Measurements from ENCODE around the gene NPHP1. TPM values are rescaled to one million over a fixed set of nuclear protein-coding genes. Genes with fewer than 3 reads are reported as not detected.
"Not testable (repeated sequence)": the region's sequence is repeated elsewhere in the genome, so short reads cannot be mapped to it uniquely, and the experiment has no call there.

The NPHP1 gene
- total and polyA plus RNA-seq, 4 donors = 2.6 to 10.4 (median 6.1) TPM

DNA sequence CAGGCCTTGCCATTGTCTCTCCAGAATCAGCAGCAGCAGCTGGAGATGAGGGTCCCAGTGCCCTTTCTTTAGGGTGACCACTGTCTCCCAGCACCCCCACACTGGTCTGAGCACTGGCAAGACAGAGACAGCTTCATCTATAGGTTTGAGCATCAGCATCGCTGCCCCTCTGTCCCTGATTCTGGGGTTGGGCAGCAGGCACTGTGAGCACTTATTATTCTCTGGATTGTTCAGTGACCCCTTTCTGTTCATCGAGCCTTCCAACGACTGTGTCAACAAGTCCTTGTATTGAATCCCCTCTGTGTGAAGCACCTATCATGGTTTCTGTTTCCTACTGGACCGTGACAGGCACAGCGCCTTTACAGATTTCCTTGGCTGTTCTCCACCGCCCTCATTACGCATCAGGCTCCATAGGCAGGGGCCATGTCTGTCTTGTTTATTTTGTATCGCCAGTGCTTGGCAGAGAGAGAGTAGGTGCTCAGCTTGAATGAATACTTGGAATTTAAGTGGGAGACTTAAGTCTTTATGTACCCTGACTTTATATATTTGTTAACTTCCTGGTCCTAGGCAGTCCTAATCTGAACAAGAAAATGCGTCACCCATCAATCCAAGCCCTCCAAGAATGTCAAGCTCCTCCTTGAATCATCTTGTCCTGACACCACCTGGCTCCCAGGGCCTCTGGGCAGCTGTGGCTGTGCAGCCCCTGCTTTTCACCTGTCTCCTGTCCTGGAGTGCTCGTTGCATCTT, 100.6 kb downstream of the NPHP1 start:
- peaks cover 5 to 18% of the 10 kb centered on the region in 2 donors for H3K4me1 ChIP-seq (ENCODE audit: control insufficient read depth in 1 of 2, insufficient read depth in 2 of 2, low read length in 2 of 2)
- DNase-seq (no peak), ATAC-seq (ENCODE audit: low FRiP score) (no peak)
- 94 to 96% methylated on average over 10 of the region's 10 CpGs for WGBS, 2 donors
- intact Hi-C loops (cut with DNase I) = no loop called here
- no peaks in the 10 kb centered on the region for H3K9me3 ChIP-seq (ENCODE audit: control insufficient read depth, low read length)
- H3K27ac ChIP-seq (ENCODE audit: low read depth in 1 of 2, low read length in 2 of 2) = no peak overlapping the region
- no peaks in the 10 kb centered on the region for H3K36me3 ChIP-seq (ENCODE audit: control insufficient read depth in 1 of 2, insufficient read depth in 2 of 2, low read length in 1 of 2)
- no peaks in the 10 kb centered on the region for H3K27me3 ChIP-seq (ENCODE audit: control insufficient read depth in 1 of 2, insufficient read depth in 2 of 2, low read length in 1 of 2)
- no peak overlapping the region for H3K4me3 ChIP-seq (ENCODE audit: low read length in 2 of 2)

DNA sequence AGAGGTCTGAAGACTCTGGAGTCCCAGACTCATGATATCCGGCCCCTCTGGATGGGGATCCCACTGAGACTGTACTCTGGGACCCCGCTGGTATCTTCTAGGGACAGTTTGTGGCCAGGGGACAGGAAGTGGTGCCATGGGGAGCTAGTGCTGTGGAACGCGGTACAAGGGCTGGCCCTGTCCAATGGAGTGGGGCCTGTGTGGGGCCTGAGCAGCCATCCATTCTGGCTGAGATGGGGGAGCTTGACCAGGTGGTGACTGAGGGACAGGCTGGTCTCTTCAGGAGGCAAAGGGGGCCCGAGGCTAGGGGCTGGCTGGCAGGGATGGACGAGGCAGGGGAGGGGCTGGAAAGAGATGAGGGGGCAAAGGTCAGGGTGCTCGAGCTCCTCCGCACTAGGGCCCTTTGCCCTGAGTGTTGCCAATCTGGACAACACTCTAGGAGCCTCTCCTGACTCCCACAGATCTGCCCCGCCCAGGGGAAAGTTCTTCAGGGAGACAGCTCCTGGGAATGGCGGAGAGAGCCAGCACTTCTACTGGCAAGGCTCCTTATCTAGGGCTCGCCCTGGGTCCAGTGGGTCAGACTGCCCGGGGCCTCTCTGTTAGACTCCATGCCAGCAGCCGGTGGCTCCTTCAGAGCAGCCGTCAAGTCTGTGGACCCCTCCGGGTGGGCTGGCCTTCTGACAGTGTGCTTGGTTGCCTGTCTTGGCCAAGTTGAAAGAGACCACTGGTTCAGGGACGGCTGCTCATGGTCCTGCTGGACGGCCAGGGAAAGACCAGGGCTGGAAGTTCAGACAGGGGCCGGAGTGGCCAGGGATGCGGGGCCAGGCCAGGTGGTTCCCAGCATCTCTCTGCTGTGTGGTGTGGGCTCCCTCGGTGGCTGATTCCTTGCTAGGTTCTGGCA, 101.5 kb downstream of the NPHP1 start:
- H3K4me3 ChIP-seq (ENCODE audit: low read length in 2 of 2) = no peak overlapping the region
- H3K9me3 ChIP-seq (ENCODE audit: control insufficient read depth, low read length) = no peaks in the 10 kb centered on the region
- 88 to 91% methylated on average over 18 to 20 of the region's 20 CpGs for WGBS, 2 donors
- no peak for DNase-seq
- no peaks in the 10 kb centered on the region for H3K27me3 ChIP-seq (ENCODE audit: control insufficient read depth in 1 of 2, insufficient read depth in 2 of 2, low read length in 1 of 2)
- peaks cover 5 to 18% of the 10 kb centered on the region in 2 donors for H3K4me1 ChIP-seq (ENCODE audit: control insufficient read depth in 1 of 2, insufficient read depth in 2 of 2, low read length in 2 of 2)
- intact Hi-C loops (cut with DNase I) = no loop called here
- H3K36me3 ChIP-seq (ENCODE audit: control insufficient read depth in 1 of 2, insufficient read depth in 2 of 2, low read length in 1 of 2) = no peaks in the 10 kb centered on the region
- no peak for ATAC-seq (ENCODE audit: low FRiP score)
- H3K27ac ChIP-seq (ENCODE audit: low read depth in 1 of 2, low read length in 2 of 2) = no peak overlapping the region

DNA sequence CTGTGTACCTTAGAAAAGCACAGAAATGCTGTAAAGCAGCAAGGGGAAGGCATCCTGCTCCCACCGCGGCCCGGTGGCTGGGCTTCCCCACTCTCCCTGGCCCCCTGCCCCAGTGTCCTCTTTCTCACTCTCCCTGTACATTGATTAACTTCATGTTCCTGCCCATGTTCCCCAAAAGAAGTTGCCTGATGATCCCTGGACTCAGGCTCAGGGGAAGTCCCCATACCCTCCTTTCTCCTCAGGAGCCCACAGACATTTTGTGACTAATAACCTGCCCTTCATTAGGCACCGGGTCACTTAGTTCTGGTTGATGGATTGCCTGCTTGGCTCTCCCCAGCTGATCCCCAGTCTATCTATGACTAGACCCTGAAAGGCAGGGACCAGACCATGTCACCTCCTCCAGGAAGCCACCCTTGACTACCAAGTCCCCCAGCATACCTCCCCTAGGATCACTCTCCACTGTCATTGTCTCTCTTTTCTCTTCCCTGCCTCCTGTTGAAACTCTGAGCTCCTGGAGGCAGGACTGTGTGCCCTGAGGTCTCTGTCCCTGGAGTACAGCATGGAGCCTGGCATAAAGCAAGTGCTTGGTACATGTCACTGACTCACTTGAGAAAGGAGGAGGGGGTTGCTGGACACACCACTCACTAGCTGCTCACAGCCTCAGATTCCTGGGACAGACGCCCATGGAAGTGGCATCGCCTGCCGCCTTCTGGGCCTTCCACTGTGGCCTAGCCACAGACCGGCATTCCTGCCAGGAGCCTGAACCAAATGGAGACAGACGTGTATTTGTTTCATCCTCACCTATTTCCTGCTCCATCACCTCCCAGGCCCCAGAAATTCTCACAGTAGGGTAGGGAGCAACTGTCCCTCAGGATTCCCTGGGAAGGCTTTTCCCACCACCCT, 102.7 kb downstream of the NPHP1 start:
- WGBS, 2 donors = 57 to 58% methylated on average over 9 of the region's 9 CpGs
- Histone ChIP-seq H3K9me3 (ENCODE audit: control insufficient read depth, low read length) (no peaks in the 10 kb centered on the region), H3K4me3 (ENCODE audit: low read length in 2 of 2) (no peak overlapping the region), H3K4me1 (ENCODE audit: control insufficient read depth in 1 of 2, insufficient read depth in 2 of 2, low read length in 2 of 2) (peaks cover 5 to 18% of the 10 kb centered on the region in 2 donors), H3K27ac (ENCODE audit: low read depth in 1 of 2, low read length in 2 of 2) (peak overlapping the region; percentile 89 to 95), H3K27me3 (ENCODE audit: control insufficient read depth in 1 of 2, insufficient read depth in 2 of 2, low read length in 1 of 2) (no peaks in the 10 kb centered on the region), H3K36me3 (ENCODE audit: control insufficient read depth in 1 of 2, insufficient read depth in 2 of 2, low read length in 1 of 2) (no peaks in the 10 kb centered on the region)
- intact Hi-C loops (cut with DNase I) = no loop called here
- ATAC-seq (ENCODE audit: low FRiP score) (no peak), DNase-seq (peak in 1 of 2 donors; percentile 72)

DNA sequence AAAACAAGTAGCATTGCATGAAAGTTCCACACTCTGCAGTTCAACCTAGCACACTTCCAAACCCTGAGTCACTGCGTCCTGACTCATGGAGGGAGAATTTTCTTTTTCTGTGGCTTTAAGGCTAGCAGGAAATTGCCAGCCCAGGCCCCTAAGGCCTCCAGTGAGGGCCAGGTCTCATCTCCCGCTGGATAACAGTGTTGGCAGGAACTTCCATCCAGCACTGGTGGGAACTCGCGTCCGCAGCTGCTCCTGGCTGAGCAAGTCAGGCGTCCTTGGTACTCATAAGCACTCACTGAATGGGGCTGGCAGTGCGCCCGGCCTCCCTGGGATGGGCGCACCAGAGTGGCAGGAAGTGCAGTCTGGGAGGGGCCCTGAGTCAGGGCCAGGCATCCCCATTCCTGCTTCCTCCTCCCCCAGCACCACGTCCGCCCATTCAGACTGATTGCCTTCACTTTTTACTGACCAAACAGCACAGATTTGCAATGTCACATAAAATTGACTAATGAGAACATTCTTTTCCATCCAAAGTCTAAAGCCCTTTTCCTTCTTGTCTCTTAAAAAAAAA, 103.5 kb downstream of the NPHP1 start:
- H3K9me3 ChIP-seq (ENCODE audit: control insufficient read depth, low read length) = no peaks in the 10 kb centered on the region
- peaks cover 5 to 18% of the 10 kb centered on the region in 2 donors for H3K4me1 ChIP-seq (ENCODE audit: control insufficient read depth in 1 of 2, insufficient read depth in 2 of 2, low read length in 2 of 2)
- no peak overlapping the region for H3K4me3 ChIP-seq (ENCODE audit: low read length in 2 of 2)
- ATAC-seq (ENCODE audit: low FRiP score) (peak; percentile 93), DNase-seq (peak; percentile 98)
- 0 to 1% methylated on average over 11 of the region's 11 CpGs for WGBS, 2 donors
- no peaks in the 10 kb centered on the region for H3K36me3 ChIP-seq (ENCODE audit: control insufficient read depth in 1 of 2, insufficient read depth in 2 of 2, low read length in 1 of 2)
- no peaks in the 10 kb centered on the region for H3K27me3 ChIP-seq (ENCODE audit: control insufficient read depth in 1 of 2, insufficient read depth in 2 of 2, low read length in 1 of 2)
- peak overlapping the region in 1 of 2 donors; percentile 89 for H3K27ac ChIP-seq (ENCODE audit: low read depth in 1 of 2, low read length in 2 of 2)
- intact Hi-C loops (cut with DNase I) = no loop called here

DNA sequence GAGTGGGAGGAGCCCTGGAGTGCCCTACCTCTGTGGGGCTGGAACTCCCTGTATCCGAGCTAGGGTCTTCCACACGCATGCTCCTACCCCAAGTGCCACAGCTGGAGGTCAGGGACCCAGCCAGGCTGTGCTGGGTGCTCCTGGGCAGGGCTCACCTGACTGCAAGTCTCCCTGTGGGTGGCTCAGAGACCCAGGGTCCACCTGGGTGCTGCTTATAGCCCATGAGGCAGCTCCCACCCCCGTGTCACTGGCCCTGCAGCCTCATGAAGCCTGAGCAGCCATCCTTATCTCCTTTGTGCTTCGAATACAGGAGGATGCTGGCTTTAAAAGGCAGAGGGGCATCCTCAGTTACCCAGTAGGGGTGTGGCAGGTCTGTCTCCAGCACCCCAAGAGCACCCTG, 103.9 kb downstream of the NPHP1 start:
- H3K27me3 ChIP-seq (ENCODE audit: control insufficient read depth in 1 of 2, insufficient read depth in 2 of 2, low read length in 1 of 2); intact Hi-C loops (cut with DNase I); H3K4me3 ChIP-seq (ENCODE audit: low read length in 2 of 2); H3K9me3 ChIP-seq (ENCODE audit: control insufficient read depth, low read length); H3K36me3 ChIP-seq (ENCODE audit: control insufficient read depth in 1 of 2, insufficient read depth in 2 of 2, low read length in 1 of 2): not testable (repeated sequence)
- peak in 1 of 2 donors; percentile 67 for DNase-seq
- Histone ChIP-seq H3K27ac (ENCODE audit: low read depth in 1 of 2, low read length in 2 of 2) (peak overlapping the region in 1 of 2 donors; percentile 66), H3K4me1 (ENCODE audit: control insufficient read depth in 1 of 2, insufficient read depth in 2 of 2, low read length in 2 of 2) (peaks cover 3 to 18% of the 10 kb centered on the region in 2 donors)
- peak; percentile 37 for ATAC-seq (ENCODE audit: low FRiP score)
- WGBS, 2 donors = 71 to 72% methylated on average over 4 of the region's 4 CpGs

DNA sequence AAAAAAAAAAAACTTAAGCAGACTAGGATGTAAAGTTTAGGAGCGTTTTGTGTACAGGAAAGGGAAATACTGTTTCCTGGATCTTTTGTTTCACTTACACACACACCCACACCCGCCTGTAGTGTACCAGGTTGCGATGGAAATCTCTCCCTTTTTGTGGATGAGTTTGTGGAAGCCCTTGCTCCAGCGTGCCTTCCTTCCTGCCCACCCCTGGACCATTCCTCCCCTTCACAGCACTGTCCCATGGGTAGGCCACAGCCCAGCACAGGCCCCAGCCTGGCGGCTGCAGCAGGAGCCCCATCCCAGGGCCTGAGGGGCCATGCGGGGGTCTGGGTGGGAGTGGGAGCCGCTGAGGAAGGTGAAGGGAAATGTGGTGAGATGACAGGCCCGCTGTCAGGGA, 104.3 kb downstream of the NPHP1 start:
- H3K4me3 ChIP-seq (ENCODE audit: low read length in 2 of 2) = no peak overlapping the region
- intact Hi-C loops (cut with DNase I) = no loop called here
- DNase-seq (no peak), ATAC-seq (ENCODE audit: low FRiP score) (no peak)
- H3K9me3 ChIP-seq (ENCODE audit: control insufficient read depth, low read length) = no peaks in the 10 kb centered on the region
- H3K27me3 ChIP-seq (ENCODE audit: control insufficient read depth in 1 of 2, insufficient read depth in 2 of 2, low read length in 1 of 2) = no peaks in the 10 kb centered on the region
- H3K27ac ChIP-seq (ENCODE audit: low read depth in 1 of 2, low read length in 2 of 2) = peak overlapping the region in 1 of 2 donors; percentile 66
- no peaks in the 10 kb centered on the region for H3K36me3 ChIP-seq (ENCODE audit: control insufficient read depth in 1 of 2, insufficient read depth in 2 of 2, low read length in 1 of 2)
- 89 to 92% methylated on average over 6 to 8 of the region's 8 CpGs for WGBS, 2 donors
- H3K4me1 ChIP-seq (ENCODE audit: control insufficient read depth in 1 of 2, insufficient read depth in 2 of 2, low read length in 2 of 2) = peaks cover 3 to 18% of the 10 kb centered on the region in 2 donors

DNA sequence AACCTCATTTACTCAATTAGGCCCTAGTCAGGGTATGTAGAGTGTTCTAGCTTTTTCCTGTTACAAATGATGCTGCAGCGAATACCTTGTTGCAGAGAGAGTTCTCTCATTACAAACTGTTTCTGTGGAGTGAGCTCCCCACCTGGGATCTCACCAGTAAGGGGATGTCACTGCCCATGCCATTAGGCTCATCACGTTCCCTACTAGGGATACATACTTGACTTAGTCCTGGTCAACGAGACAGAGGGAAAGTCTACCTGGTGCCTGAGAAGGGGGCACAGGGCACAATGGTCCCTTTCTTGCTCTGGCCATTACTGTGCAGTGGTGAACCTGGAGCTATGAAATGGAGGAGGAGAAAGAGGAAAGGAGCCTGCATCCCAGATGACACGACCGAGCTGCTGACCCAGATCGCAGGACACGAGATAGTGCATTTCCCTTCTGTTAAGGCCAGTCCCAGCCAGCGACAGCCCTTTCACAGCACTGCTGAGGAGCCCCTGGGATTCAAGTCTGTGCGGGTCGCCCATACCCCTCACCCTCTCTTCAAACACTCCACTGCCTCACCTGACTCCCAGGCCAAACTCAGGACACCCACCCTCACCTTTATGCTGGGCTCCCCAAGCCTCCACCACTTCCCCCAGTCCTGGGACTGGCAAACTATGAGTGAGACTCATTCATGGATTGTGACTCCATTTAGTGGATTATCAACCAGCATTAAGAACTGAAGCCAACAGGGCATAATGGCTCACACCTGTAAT, 105.2 kb downstream of the NPHP1 start:
- DNase-seq (no peak), ATAC-seq (ENCODE audit: low FRiP score) (no peak)
- Histone ChIP-seq H3K36me3 (ENCODE audit: control insufficient read depth in 1 of 2, insufficient read depth in 2 of 2, low read length in 1 of 2) (no peaks in the 10 kb centered on the region), H3K27ac (ENCODE audit: low read depth in 1 of 2, low read length in 2 of 2) (peak overlapping the region in 1 of 2 donors; percentile 61), H3K27me3 (ENCODE audit: control insufficient read depth in 1 of 2, insufficient read depth in 2 of 2, low read length in 1 of 2) (no peaks in the 10 kb centered on the region), H3K9me3 (ENCODE audit: control insufficient read depth, low read length) (no peaks in the 10 kb centered on the region), H3K4me3 (ENCODE audit: low read length in 2 of 2) (no peak overlapping the region), H3K4me1 (ENCODE audit: control insufficient read depth in 1 of 2, insufficient read depth in 2 of 2, low read length in 2 of 2) (peaks cover 3 to 12% of the 10 kb centered on the region in 2 donors)
- WGBS, 2 donors = 82 to 92% methylated on average over 10 of the region's 10 CpGs
- intact Hi-C loops (cut with DNase I) = no loop called here
